Bronchial epithelial cell (primary cell): ENCODE data around the gene NUP210. TPM values are rescaled to one million over a fixed set of nuclear protein-coding genes. Genes with fewer than 3 reads are reported as not detected.

Source experiments
- DNase-seq: peaks from one replicate; pipeline ENCODE4 v3.0.0-alpha.2; 2010; ENCODE audit warnings: low read depth
- FAIRE-seq: peaks from 2 replicates; lab custom pipeline; 2011; peaks lifted over from hg19 to GRCh38; lab: Jason Lieb, UNC
- H3K27me3 ChIP-seq: 2 replicates; pipeline ENCODE4 v1.5.1; 2011; ENCODE audit warnings: low read length; ENCODE audit not compliant: control insufficient read depth, insufficient read depth
- H3K36me3 ChIP-seq: 2 replicates; pipeline ENCODE4 v1.5.1; 2011; ENCODE audit warnings: low read length; ENCODE audit not compliant: control insufficient read depth, insufficient read depth
- H3K4me3 ChIP-seq: 2 replicates; pipeline ENCODE4 v1.5.1; 2011; ENCODE audit warnings: mild to moderate bottlenecking, low read depth, low read length, control low read depth
- total RNA-seq: library from RNA; depleted of rRNA; stranded (reverse); fragments of >200 nt; gene quantifications from 2 replicates; pipeline ENCODE4 v1.2.1, GENCODE V29; 2014
- TF ChIP-seq, protein P1 (sequence below): IDR thresholded peaks from 2 replicates; pipeline ENCODE4 v1.5.1; 2011; ENCODE audit warnings: mild to moderate bottlenecking, moderate library complexity, low read length, control low read depth, inconsistent platforms; ENCODE audit not compliant: insufficient read depth, severe bottlenecking

The NUP210 gene
- total RNA-seq, 1 donor from 2014 or later, result not detected

DNA sequence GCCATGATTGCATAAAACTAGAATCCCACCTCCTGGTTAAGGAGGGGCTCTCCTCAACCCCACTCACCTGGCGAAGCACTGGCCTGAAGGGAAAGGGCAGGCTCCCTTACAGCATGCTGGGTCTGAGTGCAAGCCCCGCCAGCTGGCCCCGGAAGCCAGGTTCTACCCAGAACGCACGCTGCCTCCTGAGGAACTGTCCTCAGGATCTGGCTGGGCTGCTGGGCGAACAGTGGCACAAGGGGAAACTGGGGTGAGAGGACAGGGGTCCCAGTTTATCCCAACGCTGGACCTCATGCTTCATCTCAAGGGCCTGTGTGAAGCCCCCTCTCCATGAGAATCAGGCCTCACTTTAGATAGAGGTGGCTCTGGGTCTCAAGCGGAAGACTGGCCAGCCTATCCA, 47.5 kb downstream of the NUP210 start:
- no peak for DNase-seq
- no peaks in the 10 kb centered on the region for H3K36me3 ChIP-seq
- FAIRE-seq, result no peak
- TF ChIP-seq, protein P1, sequence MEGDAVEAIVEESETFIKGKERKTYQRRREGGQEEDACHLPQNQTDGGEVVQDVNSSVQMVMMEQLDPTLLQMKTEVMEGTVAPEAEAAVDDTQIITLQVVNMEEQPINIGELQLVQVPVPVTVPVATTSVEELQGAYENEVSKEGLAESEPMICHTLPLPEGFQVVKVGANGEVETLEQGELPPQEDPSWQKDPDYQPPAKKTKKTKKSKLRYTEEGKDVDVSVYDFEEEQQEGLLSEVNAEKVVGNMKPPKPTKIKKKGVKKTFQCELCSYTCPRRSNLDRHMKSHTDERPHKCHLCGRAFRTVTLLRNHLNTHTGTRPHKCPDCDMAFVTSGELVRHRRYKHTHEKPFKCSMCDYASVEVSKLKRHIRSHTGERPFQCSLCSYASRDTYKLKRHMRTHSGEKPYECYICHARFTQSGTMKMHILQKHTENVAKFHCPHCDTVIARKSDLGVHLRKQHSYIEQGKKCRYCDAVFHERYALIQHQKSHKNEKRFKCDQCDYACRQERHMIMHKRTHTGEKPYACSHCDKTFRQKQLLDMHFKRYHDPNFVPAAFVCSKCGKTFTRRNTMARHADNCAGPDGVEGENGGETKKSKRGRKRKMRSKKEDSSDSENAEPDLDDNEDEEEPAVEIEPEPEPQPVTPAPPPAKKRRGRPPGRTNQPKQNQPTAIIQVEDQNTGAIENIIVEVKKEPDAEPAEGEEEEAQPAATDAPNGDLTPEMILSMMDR, result no peak
- H3K27me3 ChIP-seq, result no peaks in the 10 kb centered on the region
- no peak overlapping the region for H3K4me3 ChIP-seq

DNA sequence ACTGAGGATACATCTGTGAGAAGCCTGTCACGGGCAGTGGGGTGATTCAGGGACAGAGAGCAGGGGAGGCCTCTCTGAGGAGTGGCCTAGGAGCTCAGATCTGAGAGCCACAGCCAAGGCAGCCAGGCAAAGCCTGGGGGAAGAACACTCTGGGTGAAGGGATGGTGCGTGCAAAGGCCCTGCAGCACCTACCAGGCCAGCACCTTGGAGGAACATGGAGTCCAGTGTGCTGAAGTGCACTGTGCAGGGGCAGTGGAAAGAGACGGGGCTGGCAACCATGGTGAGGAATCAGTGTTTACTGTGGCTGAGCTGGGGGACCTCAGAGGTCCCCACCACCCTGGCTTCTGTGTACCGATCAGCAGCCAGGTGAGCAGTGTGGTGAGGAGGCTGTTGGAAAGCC, 48.0 kb downstream of the NUP210 start:
- no peak for FAIRE-seq
- H3K36me3 ChIP-seq, result no peaks in the 10 kb centered on the region
- no peak overlapping the region for H3K4me3 ChIP-seq
- DNase-seq, result no peak
- H3K27me3 ChIP-seq, result no peaks in the 10 kb centered on the region
- TF ChIP-seq, protein P1, result no peak

DNA sequence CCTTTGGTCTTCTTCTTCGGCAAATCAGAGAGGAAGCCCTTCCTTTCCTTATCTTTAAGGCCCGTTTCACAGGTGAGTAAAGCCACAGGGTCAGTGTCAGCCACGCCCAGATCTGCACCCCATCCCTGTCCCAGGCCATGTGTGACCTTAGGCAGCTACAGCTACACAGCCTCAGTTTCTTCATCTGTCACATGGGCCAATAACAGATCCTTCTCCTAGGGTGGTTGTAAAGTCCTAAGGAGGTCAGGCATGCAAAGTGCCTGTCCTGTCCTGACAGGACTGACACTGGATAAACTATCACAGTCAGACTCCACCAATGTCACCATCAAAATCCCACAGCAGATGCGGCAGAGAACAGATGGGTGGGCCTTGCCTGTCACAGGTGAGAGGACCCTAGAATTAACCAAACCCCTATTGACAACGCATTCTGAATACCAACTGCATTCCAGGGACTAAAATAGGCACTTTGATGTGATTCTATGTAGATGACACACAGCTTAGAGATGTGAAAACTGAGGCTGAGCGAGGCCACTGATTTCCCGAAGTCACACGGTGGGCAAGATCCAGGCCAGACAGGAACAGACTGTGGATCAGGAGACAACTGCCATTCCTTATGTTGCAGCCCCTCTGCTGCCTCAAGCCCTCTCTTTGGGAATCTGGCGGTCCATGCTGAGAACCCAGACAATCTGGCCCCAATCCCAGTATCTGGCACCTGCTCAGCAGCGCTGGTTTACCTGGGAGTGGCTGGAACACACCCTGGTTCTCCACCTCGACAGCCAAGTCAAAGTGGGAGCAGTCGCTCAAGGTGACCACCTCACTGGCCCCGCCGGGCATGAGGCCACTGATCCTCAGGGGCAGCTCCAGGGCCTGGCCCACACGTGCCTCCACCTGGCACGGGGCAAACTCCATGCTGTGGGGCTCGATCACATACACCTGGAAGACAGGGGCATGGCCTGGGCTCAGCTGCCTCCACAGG, 48.7 kb downstream of the NUP210 start:
- TF ChIP-seq, protein P1, result no peak
- Histone ChIP-seq H3K4me3 (no peak overlapping the region), H3K36me3 (no peaks in the 10 kb centered on the region), H3K27me3 (no peaks in the 10 kb centered on the region)
- no peak for FAIRE-seq
- no peak for DNase-seq

DNA sequence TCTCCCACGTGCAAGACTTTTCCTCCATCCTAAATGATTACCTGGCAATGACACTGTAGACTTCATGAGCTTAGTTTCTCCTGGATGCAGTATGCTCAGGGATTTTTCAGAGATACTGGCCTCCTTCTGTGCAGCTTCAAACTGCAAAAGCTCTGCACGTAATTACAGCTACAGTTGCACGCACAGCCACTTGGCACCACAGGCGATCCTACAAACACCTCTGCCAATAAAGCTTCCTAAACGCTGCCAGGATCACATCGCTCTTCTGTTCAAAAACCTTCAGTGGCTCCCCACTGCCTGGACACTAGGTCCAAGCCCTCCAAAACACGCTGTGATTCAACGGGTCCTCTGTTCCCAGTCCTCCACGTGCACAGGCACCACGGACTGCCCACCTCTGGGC, 49.5 kb downstream of the NUP210 start:
- FAIRE-seq, result no peak
- no peak for DNase-seq

DNA sequence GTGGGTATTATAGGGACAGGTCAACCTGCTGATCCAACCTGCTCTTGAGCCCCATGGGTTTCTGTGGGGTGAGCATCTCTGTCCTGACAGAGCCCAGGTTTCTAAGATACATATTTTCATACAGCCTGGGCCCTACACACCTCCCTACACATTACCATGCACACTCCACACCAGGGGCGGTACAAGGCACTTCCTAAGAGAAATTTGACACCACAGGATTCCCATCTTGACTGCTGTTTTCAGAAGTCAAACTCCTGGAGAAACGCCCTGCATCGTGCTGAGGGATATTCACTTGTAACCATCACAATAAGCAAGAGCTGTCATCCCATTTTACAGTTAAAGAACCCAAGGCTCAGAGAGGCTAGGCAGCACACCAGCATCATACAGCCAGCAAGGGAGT, 50.1 kb downstream of the NUP210 start:
- no peak for FAIRE-seq
- no peak for DNase-seq
- TF ChIP-seq, protein P1, result no peak
- no peak overlapping the region for H3K4me3 ChIP-seq
- H3K36me3 ChIP-seq, result no peaks in the 10 kb centered on the region
- no peaks in the 10 kb centered on the region for H3K27me3 ChIP-seq

More for the DNA sequence above, 49.5 kb downstream of the NUP210 start:
- Histone ChIP-seq H3K27me3 (no peaks in the 10 kb centered on the region), H3K4me3 (no peak overlapping the region), H3K36me3 (no peaks in the 10 kb centered on the region)
- TF ChIP-seq, protein P1, result no peak

DNA sequence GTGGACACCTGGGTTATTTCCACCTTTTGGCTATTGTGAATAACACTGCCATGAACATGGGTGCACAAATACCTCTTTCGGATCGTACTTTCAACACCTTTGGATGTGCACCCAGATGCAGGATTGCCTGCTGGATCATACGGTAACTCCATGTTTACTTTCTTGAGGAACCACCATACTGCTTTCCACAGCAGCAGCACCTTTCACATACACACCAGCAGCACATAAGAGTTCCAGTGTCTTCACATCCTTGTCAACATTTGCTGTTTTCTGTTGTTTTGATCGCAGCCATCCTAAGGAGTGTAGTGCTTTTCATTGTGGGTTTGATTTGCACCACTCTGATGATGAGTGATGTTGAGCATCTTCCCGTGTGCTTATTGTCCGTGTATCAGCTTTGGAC, 51.3 kb downstream of the NUP210 start:
- DNase-seq (no peak), FAIRE-seq (no peak)
- Histone ChIP-seq H3K4me3 (no peak overlapping the region), H3K27me3 (no peaks in the 10 kb centered on the region), H3K36me3 (no peaks in the 10 kb centered on the region)
- TF ChIP-seq, protein P1, result no peak
